ENCODE results near the gene WDR88.

- TF ChIP-seq POLR2AphosphoS5 (IDR thresholded peaks at IDR 0.05): no peak
- no peak for TF ChIP-seq CTCF (IDR thresholded peaks at IDR 0.05)
- no peak for TF ChIP-seq POLR2A (IDR thresholded peaks at IDR 0.05; ENCODE audit: low read depth)
- TF ChIP-seq EP300 (IDR thresholded peaks at IDR 0.05): no peak
Measured at GRCh38 chr19:33201886-33202545, 70.1 kb downstream of the WDR88 start.
